GM19351 (cell line): ENCODE data around the gene FAM13C.

Source experiments
- ATAC-seq: cut with Tn5 transposase; IDR thresholded peaks from one replicate; pipeline ENCODE4 v1.9.1; 2021; ENCODE audit warnings: mild to moderate bottlenecking, moderate library complexity; ENCODE audit not compliant: unreplicated experiment

The FAM13C gene

GRCh38 chr10:59362959-59363381 lies 621 bp upstream of the FAM13C start:
- peak; percentile 38 for ATAC-seq

DNA sequence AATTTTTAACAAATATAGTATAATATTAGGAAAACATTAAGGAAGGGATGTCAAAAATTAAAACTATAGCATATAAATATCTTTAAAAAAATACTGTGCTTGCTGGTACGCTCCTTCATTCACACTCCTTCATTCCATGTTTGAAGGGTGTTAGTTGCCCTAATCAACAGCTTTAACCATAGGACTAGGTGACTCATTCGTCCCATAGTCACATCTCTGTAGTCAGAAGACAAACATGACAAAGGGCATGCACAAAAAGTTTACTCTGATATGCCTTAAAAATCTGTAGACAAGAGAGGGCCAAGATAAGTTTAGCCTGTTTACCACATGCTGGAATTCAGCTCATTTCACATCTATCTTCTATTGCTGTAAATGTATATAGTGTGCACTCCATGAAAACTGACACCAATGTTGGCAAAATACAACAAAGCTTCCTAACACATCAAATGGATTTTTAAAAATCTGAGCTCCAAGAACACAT lies 646 bp downstream of the FAM13C start:
- peak; percentile 8 for ATAC-seq

- ATAC-seq, result no peak
These were observed 1.5 kb downstream of the FAM13C start for GRCh38 chr10:59360605-59361405.

- ATAC-seq, result no peak
These were observed 3.8 kb downstream of the FAM13C start for GRCh38 chr10:59358576-59358975.

GRCh38 chr10:59354434-59354833 lies 7.9 kb downstream of the FAM13C start:
- ATAC-seq, result no peak

DNA sequence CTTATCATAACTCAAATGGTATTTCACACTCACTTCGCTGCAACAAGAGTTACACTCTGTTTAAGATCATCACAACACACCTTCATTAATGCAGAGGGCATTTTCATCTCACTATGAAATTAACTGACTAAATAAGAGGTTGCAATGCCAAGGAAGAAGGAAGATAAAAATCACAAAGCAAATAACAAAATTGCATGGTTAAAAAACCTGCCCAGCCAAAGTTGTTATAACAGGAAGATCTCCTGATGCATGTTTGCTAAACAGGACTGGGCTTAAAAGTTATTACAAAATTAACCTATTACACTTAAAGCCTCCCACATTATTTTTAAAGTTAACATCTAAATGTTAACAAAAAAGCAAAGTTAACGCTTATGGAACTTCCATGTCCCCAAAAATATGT lies 11.8 kb downstream of the FAM13C start:
- ATAC-seq, result no peak

DNA sequence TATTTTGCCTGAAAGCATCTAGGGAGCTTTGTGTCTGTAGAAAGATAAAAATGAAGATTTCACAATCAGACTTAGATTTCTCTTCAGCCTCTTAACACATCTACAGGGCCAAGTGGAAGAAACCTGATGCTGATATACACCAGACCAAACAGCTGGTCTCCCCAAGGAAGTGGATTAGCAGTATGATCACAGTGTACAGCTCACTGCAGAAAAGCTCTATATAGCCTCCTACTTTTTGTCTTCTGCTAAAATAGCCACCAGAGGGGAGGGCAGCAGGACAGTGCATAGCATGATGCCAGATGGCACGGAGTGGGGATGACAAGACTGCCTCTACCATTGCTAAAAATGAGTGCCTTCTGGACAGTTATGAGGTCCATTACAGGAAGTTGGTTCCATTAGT lies 16.0 kb downstream of the FAM13C start:
- no peak for ATAC-seq

DNA sequence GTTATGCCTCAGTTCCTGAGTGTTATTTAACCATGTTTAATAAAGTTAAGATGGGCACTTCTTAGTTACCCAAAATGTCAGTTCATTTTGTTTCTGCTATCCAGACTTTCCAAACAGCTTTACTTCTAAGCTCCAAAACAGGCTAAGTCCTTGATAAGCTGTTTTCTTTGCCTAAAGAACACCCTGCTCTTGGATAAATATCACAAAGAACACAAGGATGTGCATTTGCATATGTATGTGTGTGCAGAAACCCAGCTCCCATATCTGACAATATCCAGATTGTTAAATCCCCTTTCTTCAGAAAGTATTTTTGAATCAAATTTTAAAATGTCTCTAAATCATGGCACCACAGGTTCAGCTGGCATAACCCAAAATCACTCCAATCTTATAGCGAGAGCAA lies 19.6 kb downstream of the FAM13C start:
- no peak for ATAC-seq

- no peak for ATAC-seq
These were observed 20.3 kb downstream of the FAM13C start for GRCh38 chr10:59342000-59342399.

- no peak for ATAC-seq
These were observed 22.1 kb downstream of the FAM13C start for GRCh38 chr10:59340285-59340684.

DNA sequence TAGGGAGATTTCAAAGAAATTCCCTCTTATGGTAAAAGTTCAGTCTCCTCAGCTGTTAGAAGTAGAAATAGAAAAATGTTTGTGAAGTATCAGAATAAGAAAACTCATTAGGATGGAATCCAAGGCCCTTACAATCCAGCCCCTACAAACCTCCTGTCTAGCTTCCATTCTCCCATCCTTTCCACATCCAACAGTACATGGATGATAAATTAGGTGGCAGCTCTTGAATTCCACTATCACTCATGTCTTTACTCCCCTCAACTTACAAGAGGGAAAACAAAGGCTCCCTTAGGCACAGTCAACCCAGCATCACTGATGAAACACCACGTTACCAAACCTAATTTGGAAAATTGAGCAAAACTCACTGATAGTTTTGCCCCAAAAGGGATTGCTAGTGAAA lies 23.0 kb downstream of the FAM13C start:
- ATAC-seq, result no peak

DNA sequence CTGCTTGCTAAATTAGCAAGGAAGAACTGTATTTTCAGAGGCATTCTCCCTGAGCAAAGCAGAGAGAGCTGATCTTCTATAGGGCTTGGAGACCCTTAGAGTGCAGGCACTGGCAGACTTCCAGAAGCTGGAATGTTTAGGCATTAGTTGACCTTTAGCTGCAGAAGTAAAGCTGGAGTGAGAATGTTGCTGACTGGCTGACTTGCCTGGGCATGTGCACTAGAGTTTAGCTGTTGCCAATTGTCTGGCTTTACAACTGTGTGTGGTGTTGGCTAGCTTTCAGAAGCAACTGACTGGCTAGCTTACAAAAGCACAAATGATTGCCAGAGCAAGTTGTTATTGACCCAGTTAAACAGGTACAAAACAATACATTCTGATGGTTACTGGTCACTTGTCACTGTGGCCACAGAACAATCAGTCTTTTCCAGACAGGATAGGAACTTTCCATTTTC lies 25.1 kb downstream of the FAM13C start:
- no peak for ATAC-seq

DNA sequence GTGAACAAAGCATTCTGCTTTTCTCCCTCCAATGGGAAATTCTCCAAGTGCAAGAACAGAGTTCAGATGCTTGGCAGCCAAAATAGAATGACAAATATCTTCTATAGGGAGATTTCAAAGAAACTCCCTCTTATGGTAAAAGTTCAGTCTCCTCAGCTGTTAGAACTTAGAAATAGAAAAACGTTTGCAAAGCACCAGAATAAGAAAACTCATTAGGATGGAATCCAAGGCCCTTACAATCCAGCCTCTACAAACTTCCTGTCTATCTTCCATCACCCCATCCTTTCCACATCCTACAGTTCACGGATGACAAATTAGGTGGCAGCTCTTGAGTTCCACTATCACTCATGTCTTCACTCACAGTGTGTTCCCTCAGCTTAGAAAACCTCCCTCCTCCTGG lies 25.7 kb downstream of the FAM13C start:
- no peak for ATAC-seq

DNA sequence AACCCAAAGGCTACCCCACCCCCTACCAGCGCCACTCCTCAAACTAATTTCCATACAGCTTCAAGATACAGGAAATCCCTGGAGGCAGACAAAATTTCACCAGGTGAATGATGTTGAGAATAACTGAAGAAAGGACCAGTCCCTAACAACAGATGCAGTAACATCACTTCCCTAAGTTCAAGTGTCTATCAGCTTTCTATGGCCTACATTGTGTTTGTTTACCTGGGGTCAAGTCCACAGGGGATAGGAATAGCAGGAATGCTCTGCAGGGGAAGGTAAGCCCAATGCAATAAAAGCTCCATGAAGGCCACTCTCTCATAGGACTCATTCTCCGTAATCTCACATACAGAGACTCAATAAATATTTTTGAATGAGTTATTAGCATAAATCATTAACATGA lies 26.9 kb downstream of the FAM13C start:
- no peak for ATAC-seq

DNA sequence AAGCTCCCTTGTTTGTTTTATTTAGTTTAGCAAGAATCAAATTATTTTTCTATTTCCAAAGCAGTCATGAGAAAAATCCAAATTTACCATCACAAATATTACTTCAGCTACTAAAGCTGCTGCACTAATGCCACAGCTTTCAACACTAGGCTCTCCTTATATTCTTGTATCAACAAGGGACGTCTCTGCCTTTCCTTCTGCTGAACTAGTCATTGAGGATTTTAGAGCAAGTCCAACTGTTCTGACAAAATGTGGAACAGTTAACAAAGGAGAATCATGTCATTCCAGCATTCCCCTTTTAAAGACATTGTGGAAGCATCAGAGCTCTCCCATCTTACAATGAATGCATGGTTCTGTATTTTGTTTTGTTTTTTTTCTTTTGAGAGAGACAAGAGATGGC lies 28.6 kb downstream of the FAM13C start:
- ATAC-seq, result no peak

- no peak for ATAC-seq
These were observed 29.8 kb downstream of the FAM13C start for GRCh38 chr10:59332581-59332980.

GRCh38 chr10:59331661-59332060 lies 30.7 kb downstream of the FAM13C start:
- no peak for ATAC-seq

- ATAC-seq, result no peak
These were observed 37.2 kb downstream of the FAM13C start for GRCh38 chr10:59325116-59325515.

- no peak for ATAC-seq
These were observed 37.8 kb downstream of the FAM13C start for GRCh38 chr10:59324597-59324996.

- ATAC-seq, result no peak
These were observed 38.4 kb downstream of the FAM13C start for GRCh38 chr10:59323831-59324401.

- no peak for ATAC-seq
These were observed 39.3 kb downstream of the FAM13C start for GRCh38 chr10:59323036-59323459.

DNA sequence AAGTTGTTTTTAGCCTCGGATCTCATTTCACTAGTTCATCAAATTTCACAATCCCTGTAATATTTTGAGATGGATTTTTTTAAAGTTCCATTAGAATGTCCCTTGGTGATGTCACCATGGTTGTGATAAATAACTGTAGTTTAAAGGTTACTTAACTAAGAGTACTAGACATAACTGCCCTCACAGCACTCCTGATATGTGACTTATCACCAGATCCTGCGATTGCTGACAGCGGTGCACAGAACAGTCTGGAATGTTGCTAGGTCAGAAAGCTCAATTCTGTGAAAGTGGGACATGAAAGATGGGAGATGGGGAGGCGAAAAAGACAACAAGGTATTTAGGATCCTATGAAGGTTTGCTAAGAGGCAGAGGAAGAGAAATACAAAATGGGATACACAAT lies 40.2 kb downstream of the FAM13C start:
- ATAC-seq, result no peak
